D721Med (cell line): Measurements from ENCODE around the gene CNIH1.

Source experiments
- DNase-seq: peaks from one replicate; pipeline ENCODE4 v3.0.0; 2011; ENCODE audit warnings: low spot score; ENCODE audit not compliant: insufficient read length
- FAIRE-seq: peaks from 2 replicates; lab custom pipeline; 2011; peaks lifted over from hg19 to GRCh38; lab: Jason Lieb, UNC
- CTCF ChIP-seq: IDR thresholded peaks from 2 replicates; pipeline ENCODE4 v1.5.1; 2012; ENCODE audit warnings: mild to moderate bottlenecking, control low read depth; ENCODE audit not compliant: insufficient read depth; ENCODE audit errors: missing control alignments

Gene CNIH1

GRCh38 chr14:54440873-54441868 lies at the start of gene CNIH1:
Gene CNIH1 (minus strand): TSS chr14:54441374. CDS start chr14:54441327, 47 bp downstream.
- DNase-seq (peak; percentile 69), FAIRE-seq (no peak)
- TF ChIP-seq CTCF = peak; percentile 77

- DNase-seq = no peak
Observed at GRCh38 chr14:54490445-54491175, 49.4 kb upstream of the CNIH1 start.

GRCh38 chr14:54489731-54490444 lies 48.7 kb upstream of the CNIH1 start:
- TF ChIP-seq CTCF = no peak
- FAIRE-seq (no peak), DNase-seq (no peak)

More at GRCh38 chr14:54490445-54491175, 49.4 kb upstream of the CNIH1 start:
- no peak for FAIRE-seq
- no peak for TF ChIP-seq CTCF

- FAIRE-seq (no peak), DNase-seq (no peak)
- TF ChIP-seq CTCF = no peak
Observed at GRCh38 chr14:54489318-54489683, 48.1 kb upstream of the CNIH1 start.

- DNase-seq (peak; percentile 62), FAIRE-seq (no peak)
- peak; percentile 25 for TF ChIP-seq CTCF
Observed at GRCh38 chr14:54488646-54489317, 47.6 kb upstream of the CNIH1 start, which contains the start of gene GMFB. Gene GMFB (minus strand): TSS chr14:54488980. CDS start chr14:54488927, 53 bp downstream.

GRCh38 chr14:54488318-54488645 lies 47.1 kb upstream of the CNIH1 start:
- FAIRE-seq = no peak
- TF ChIP-seq CTCF = no peak
- no peak for DNase-seq
